Karpas-422 (cell line): ENCODE measurements around the gene RNASE11. TPM values are rescaled to one million over a fixed set of nuclear protein-coding genes. Genes with fewer than 3 reads are reported as not detected.
"Not testable (repeated sequence)": the region's sequence is repeated elsewhere in the genome, so short reads cannot be mapped to it uniquely, and the experiment has no call there.

ENCODE experiments used
- DNase-seq: peaks from one replicate; pipeline ENCODE4 v3.0.0-alpha.2; 2015
- H2AFZ ChIP-seq: fragments of 200-600 bp; sonication (generic); 2 replicates; pipeline ENCODE4 v1.6.1; 2014; ENCODE audit warnings: antibody characterized with exemption, low read length, mixed read lengths
- H3K27ac ChIP-seq: fragments of 200-600 bp; sonication (generic); 2 replicates; pipeline ENCODE4 v1.5.1; 2014; ENCODE audit warnings: mild to moderate bottlenecking, low read length, moderate library complexity
- H3K27me3 ChIP-seq: fragments of 200-600 bp; sonication (generic); 2 replicates; pipeline ENCODE4 v1.6.1; 2014; ENCODE audit warnings: low read length, mixed read lengths
- H3K36me3 ChIP-seq: fragments of 200-600 bp; sonication (generic); 2 replicates; pipeline ENCODE4 v1.6.1; 2014; ENCODE audit warnings: low read length, mixed read lengths; ENCODE audit not compliant: insufficient read depth
- H3K4me1 ChIP-seq: fragments of 200-600 bp; sonication (generic); 2 replicates; pipeline ENCODE4 v1.6.1; 2014; ENCODE audit warnings: mild to moderate bottlenecking, low read length, mixed read lengths
- H3K4me2 ChIP-seq: fragments of 200-600 bp; sonication (generic); 2 replicates; pipeline ENCODE4 v1.6.1; 2014; ENCODE audit warnings: low read length, low read depth, mild to moderate bottlenecking; ENCODE audit not compliant: poor library complexity, severe bottlenecking
- H3K4me3 ChIP-seq: fragments of 200-600 bp; sonication (generic); 2 replicates; pipeline ENCODE4 v1.5.1; 2014; ENCODE audit warnings: mild to moderate bottlenecking, antibody characterized with exemption, low read length, mixed read lengths
- H3K79me2 ChIP-seq: fragments of 200-600 bp; sonication (generic); 2 replicates; pipeline ENCODE4 v1.6.1; 2014; ENCODE audit warnings: mild to moderate bottlenecking, low read length, mixed read lengths
- H3K9ac ChIP-seq: fragments of 200-600 bp; sonication (generic); 2 replicates; pipeline ENCODE4 v1.6.0; 2014; ENCODE audit warnings: low read length
- H3K9me2 ChIP-seq: fragments of 200-600 bp; sonication (generic), shearing (Covaris generic); replicated peaks from 2 replicates; pipeline ENCODE4 v1.6.0; 2014; ENCODE audit warnings: mild to moderate bottlenecking, low read length, moderate library complexity; ENCODE audit not compliant: insufficient read depth
- H3K9me3 ChIP-seq: fragments of 300-700, 200-600 bp; sonication (generic); 2 replicates; pipeline ENCODE4 v1.6.1; 2014; ENCODE audit warnings: low read length, mixed read lengths
- H4K20me1 ChIP-seq: fragments of 200-600 bp; sonication (generic); 2 replicates; pipeline ENCODE4 v1.6.1; 2014; ENCODE audit warnings: mild to moderate bottlenecking, antibody characterized with exemption, low read length, low read depth; ENCODE audit not compliant: insufficient read depth
- total RNA-seq: library from RNA; depleted of rRNA; stranded (reverse); fragments of >200 nt; shearing (Covaris generic); gene quantifications from 2 replicates; pipeline ENCODE4 v1.2.3, GENCODE V29; 2014; ENCODE audit warnings: low replicate concordance

The RNASE11 gene
- total RNA-seq, 1 experiment from 2014 or later: not detected

GRCh38 chr14:20627346-20628027 is 39.7 kb upstream of the RNASE11 start:
- no peaks in the 10 kb centered on the region for H3K27me3 ChIP-seq
- H3K79me2 ChIP-seq: no peaks in the 10 kb centered on the region
- H3K4me1 ChIP-seq: peaks cover 21% of the 10 kb centered on the region
- no peak overlapping the region for H3K27ac ChIP-seq
- no peaks in the 10 kb centered on the region for H3K9me3 ChIP-seq
- H2AFZ ChIP-seq: no peak overlapping the region
- no peak overlapping the region for H3K4me2 ChIP-seq
- H4K20me1 ChIP-seq: no peaks in the 10 kb centered on the region
- no peaks in the 10 kb centered on the region for H3K36me3 ChIP-seq
- DNase-seq: no peak
- H3K9me2 ChIP-seq: no peaks in the 10 kb centered on the region
- no peak overlapping the region for H3K4me3 ChIP-seq
- no peak overlapping the region for H3K9ac ChIP-seq

GRCh38 chr14:20626274-20626673 is 38.5 kb upstream of the RNASE11 start:
- no peaks in the 10 kb centered on the region for H3K9me3 ChIP-seq
- H3K4me3 ChIP-seq: no peak overlapping the region
- no peaks in the 10 kb centered on the region for H3K27me3 ChIP-seq
- H4K20me1 ChIP-seq: no peaks in the 10 kb centered on the region
- no peak overlapping the region for H2AFZ ChIP-seq
- H3K4me1 ChIP-seq: peaks cover 15% of the 10 kb centered on the region; the same call in 1 of the 2 replicates
- no peaks in the 10 kb centered on the region for H3K9me2 ChIP-seq
- no peaks in the 10 kb centered on the region for H3K36me3 ChIP-seq
- H3K4me2 ChIP-seq: no peak overlapping the region
- H3K79me2 ChIP-seq: no peaks in the 10 kb centered on the region
- DNase-seq: no peak
- no peak overlapping the region for H3K27ac ChIP-seq
- H3K9ac ChIP-seq: no peak overlapping the region

- H3K27me3 ChIP-seq: no peaks in the 10 kb centered on the region
- H3K4me3 ChIP-seq: no peak overlapping the region
Observed at GRCh38 chr14:20624495-20625070, 36.8 kb upstream of the RNASE11 start.

GRCh38 chr14:20623798-20624197 is 36.0 kb upstream of the RNASE11 start:
- no peak for DNase-seq
- H3K4me1 ChIP-seq: peaks cover 13% of the 10 kb centered on the region; the same call in 1 of the 2 replicates
- H3K9me2 ChIP-seq: no peaks in the 10 kb centered on the region
- H3K36me3 ChIP-seq: no peaks in the 10 kb centered on the region
- H3K9me3 ChIP-seq: no peaks in the 10 kb centered on the region
- H3K9ac ChIP-seq: no peak overlapping the region
- H4K20me1 ChIP-seq: no peaks in the 10 kb centered on the region
- H3K27me3 ChIP-seq: no peaks in the 10 kb centered on the region
- no peak overlapping the region for H3K27ac ChIP-seq
- no peak overlapping the region for H2AFZ ChIP-seq
- H3K79me2 ChIP-seq: no peaks in the 10 kb centered on the region
- no peak overlapping the region for H3K4me3 ChIP-seq
- no peak overlapping the region for H3K4me2 ChIP-seq

More at GRCh38 chr14:20624495-20625070, 36.8 kb upstream of the RNASE11 start:
- Histone ChIP-seq H3K9me3 (no peaks in the 10 kb centered on the region), H4K20me1 (no peaks in the 10 kb centered on the region), H3K4me2 (peak overlapping the region; percentile 39), H2AFZ (no peak overlapping the region), H3K9ac (no peak overlapping the region), H3K79me2 (no peaks in the 10 kb centered on the region), H3K27ac (no peak overlapping the region), H3K36me3 (no peaks in the 10 kb centered on the region), H3K9me2 (no peaks in the 10 kb centered on the region), H3K4me1 (peaks cover 13% of the 10 kb centered on the region; the same call in 1 of the 2 replicates)
- DNase-seq: peak; percentile 49

GRCh38 chr14:20622816-20623291 is 35.1 kb upstream of the RNASE11 start:
- no peaks in the 10 kb centered on the region for H3K9me3 ChIP-seq
- H3K79me2 ChIP-seq: no peaks in the 10 kb centered on the region
- no peak for DNase-seq
- H3K36me3 ChIP-seq: no peaks in the 10 kb centered on the region
- H3K4me2 ChIP-seq: peak overlapping the region; percentile 20
- H3K4me1 ChIP-seq: peaks cover 18% of the 10 kb centered on the region; the same call in 1 of the 2 replicates
- H3K27me3 ChIP-seq: no peaks in the 10 kb centered on the region
- peak overlapping the region; percentile 44; the same call in 1 of the 2 replicates for H3K4me3 ChIP-seq
- H4K20me1 ChIP-seq: no peaks in the 10 kb centered on the region
- no peaks in the 10 kb centered on the region for H3K9me2 ChIP-seq
- H3K27ac ChIP-seq: no peak overlapping the region
- peak overlapping the region; percentile 18; the same call in 1 of the 2 replicates for H3K9ac ChIP-seq
- H2AFZ ChIP-seq: 0 out of 2 replicates have a peak overlapping the region, but pooled peaks have one; percentile 38

- H3K4me2 ChIP-seq: no peak overlapping the region
- H3K9me2 ChIP-seq: no peaks in the 10 kb centered on the region
- H3K79me2 ChIP-seq: no peaks in the 10 kb centered on the region
- H3K36me3 ChIP-seq: no peaks in the 10 kb centered on the region
- H3K9ac ChIP-seq: no peak overlapping the region
- no peaks in the 10 kb centered on the region for H3K9me3 ChIP-seq
- no peak overlapping the region for H2AFZ ChIP-seq
- H3K27ac ChIP-seq: no peak overlapping the region
- no peak overlapping the region for H3K4me3 ChIP-seq
- no peaks in the 10 kb centered on the region for H4K20me1 ChIP-seq
- DNase-seq: no peak
- H3K4me1 ChIP-seq: peaks cover 21% of the 10 kb centered on the region; the same call in 1 of the 2 replicates
- H3K27me3 ChIP-seq: no peaks in the 10 kb centered on the region
Observed at GRCh38 chr14:20620798-20621478, 33.1 kb upstream of the RNASE11 start.

GRCh38 chr14:20619688-20620087 is 31.9 kb upstream of the RNASE11 start:
- not testable (repeated sequence) for H3K79me2 ChIP-seq, H3K27ac ChIP-seq, H3K4me2 ChIP-seq, H3K4me3 ChIP-seq, H3K27me3 ChIP-seq, H3K9me3 ChIP-seq, H2AFZ ChIP-seq, H3K9ac ChIP-seq, H3K36me3 ChIP-seq, H4K20me1 ChIP-seq, H3K9me2 ChIP-seq, DNase-seq
- H3K4me1 ChIP-seq: peaks cover 24% of the 10 kb centered on the region

- H3K9me3 ChIP-seq: no peaks in the 10 kb centered on the region
- H4K20me1 ChIP-seq: no peaks in the 10 kb centered on the region
- DNase-seq: no peak
- no peak overlapping the region for H2AFZ ChIP-seq
- no peaks in the 10 kb centered on the region for H3K9me2 ChIP-seq
- no peak overlapping the region for H3K27ac ChIP-seq
- H3K4me1 ChIP-seq: peaks cover 31% of the 10 kb centered on the region
- H3K4me3 ChIP-seq: no peak overlapping the region
- H3K79me2 ChIP-seq: no peaks in the 10 kb centered on the region
- no peak overlapping the region for H3K9ac ChIP-seq
- H3K27me3 ChIP-seq: no peaks in the 10 kb centered on the region
- no peaks in the 10 kb centered on the region for H3K36me3 ChIP-seq
- no peak overlapping the region for H3K4me2 ChIP-seq
Observed at GRCh38 chr14:20618271-20618749, 30.5 kb upstream of the RNASE11 start.
